Keratinocyte (primary cell): ENCODE data around the gene RFC2. TPM values are rescaled to one million over a fixed set of nuclear protein-coding genes. Genes with fewer than 3 reads are reported as not detected.

Experiments used
- DNase-seq: peaks from one replicate; pipeline ENCODE4 v3.0.0-alpha.2; 2011; ENCODE audit warnings: low read depth, missing footprints, low spot score
- FAIRE-seq: peaks from 2 replicates; lab custom pipeline; 2011; peaks lifted over from hg19 to GRCh38; lab: Jason Lieb, UNC
- H2AFZ ChIP-seq: 2 replicates; pipeline ENCODE4 v1.6.0; 2012; ENCODE audit warnings: low read length, control low read depth, inconsistent platforms; ENCODE audit not compliant: control insufficient read depth
- H3K27ac ChIP-seq: 2 replicates; pipeline ENCODE4 v1.5.1; 2011; ENCODE audit warnings: low read length; ENCODE audit not compliant: control insufficient read depth, insufficient read depth
- H3K27me3 ChIP-seq: 3 replicates; pipeline ENCODE4 v1.6.0; 2011; ENCODE audit warnings: low read length; ENCODE audit not compliant: control insufficient read depth, insufficient read depth; ENCODE audit errors: extremely low read depth
- H3K36me3 ChIP-seq, 2 experiments: 2 replicates in 1 of 2; 3 replicates in 1 of 2; pipeline ENCODE4 v1.5.1; 2011; ENCODE audit warnings: low read length in 2 of 2, mild to moderate bottlenecking in 1 of 2; ENCODE audit not compliant: control insufficient read depth in 2 of 2, insufficient read depth in 2 of 2; ENCODE audit errors: extremely low read depth in 1 of 2
- H3K4me1 ChIP-seq: 3 replicates; pipeline ENCODE4 v1.5.1; 2011; ENCODE audit warnings: low read length; ENCODE audit not compliant: control insufficient read depth, insufficient read depth; ENCODE audit errors: extremely low read depth
- H3K4me2 ChIP-seq: 3 replicates; pipeline ENCODE4 v1.6.0; 2011; ENCODE audit warnings: low read depth, low read length; ENCODE audit not compliant: control insufficient read depth, insufficient read depth; ENCODE audit errors: extremely low read depth
- H3K4me3 ChIP-seq, 3 experiments: fragments of 200-600 bp in 1 of 3; sonication (generic) in 1 of 3; 2 replicates in 2 of 3; 3 replicates in 1 of 3; pipeline ENCODE4 v1.5.1; 2011 to 2016; ENCODE audit warnings: low read length in 3 of 3, mild to moderate bottlenecking in 3 of 3, control low read depth in 2 of 3, inconsistent platforms in 1 of 3, low read depth in 1 of 3, mixed read lengths in 1 of 3, mixed run types in 1 of 3, moderate library complexity in 1 of 3; ENCODE audit not compliant: control insufficient read depth in 2 of 3, insufficient read depth in 2 of 3; ENCODE audit errors: extremely low read depth in 1 of 3
- H3K79me2 ChIP-seq: 2 replicates; pipeline ENCODE4 v1.6.0; 2012; ENCODE audit warnings: low read length; ENCODE audit not compliant: control insufficient read depth, insufficient read depth
- H3K9ac ChIP-seq: 3 replicates; pipeline ENCODE4 v1.6.0; 2011; ENCODE audit warnings: low read length; ENCODE audit not compliant: control insufficient read depth, insufficient read depth; ENCODE audit errors: extremely low read depth
- H3K9me1 ChIP-seq: 3 replicates; pipeline ENCODE4 v1.6.0; 2011; ENCODE audit warnings: low read length; ENCODE audit not compliant: control insufficient read depth, insufficient read depth; ENCODE audit errors: extremely low read depth
- H3K9me3 ChIP-seq: 2 replicates; pipeline ENCODE4 v1.5.1; 2012; ENCODE audit warnings: low read depth, low read length; ENCODE audit not compliant: control insufficient read depth
- H4K20me1 ChIP-seq: 3 replicates; pipeline ENCODE4 v1.6.0; 2011; ENCODE audit warnings: low read length; ENCODE audit not compliant: control insufficient read depth, insufficient read depth; ENCODE audit errors: extremely low read depth
- EZH2 ChIP-seq: IDR thresholded peaks from one replicate; pipeline ENCODE4 v1.6.1; 2012; ENCODE audit warnings: inconsistent platforms, mild to moderate bottlenecking, low read length, moderate library complexity
- dilution Hi-C: fragments of 300-500 bp; cut with MboI; formaldehyde crosslinking; loops from one replicate; pipeline ENCODE4 v1.7.0; 2020; ENCODE audit warnings: low sequenced_read_pairs; ENCODE audit not compliant: extremely low pct_ligation_motif_present
- polyA plus RNA-seq, 5 experiments: library from polyadenylated mRNA; depleted of rRNA in 3 of 5; stranded (reverse) in 3 of 5; stranded (forward) in 1 of 5; unstranded in 1 of 5; fragments of >200 nt; gene quantifications; 1 replicate in 1 of 5; 2 replicates in 3 of 5; 3 replicates in 1 of 5; pipeline versions ENCODE4 v1.2.1 to v1.2.3, GENCODE V29; 2011 to 2012; ENCODE audit warnings: missing spikeins in 2 of 5, low read depth in 1 of 5, low replicate concordance in 1 of 5
- TF ChIP-seq, protein P1 (sequence below), 3 experiments: IDR thresholded peaks in 1 of 3; conservative IDR thresholded peaks in 1 of 3; optimal IDR thresholded peaks in 1 of 3; 2 replicates in 2 of 3; 3 replicates in 1 of 3; pipeline versions ENCODE3 to v1.5.1; 2011; ENCODE audit warnings: low read length in 3 of 3, mild to moderate bottlenecking in 3 of 3, moderate library complexity in 2 of 3, control low read depth in 1 of 3, inconsistent platforms in 1 of 3; ENCODE audit not compliant: insufficient read depth in 2 of 3; ENCODE audit errors: extremely low read depth in 1 of 3

RFC2 gene
- polyA plus RNA-seq, 1 donor (not counting 4 experiments of a cell fraction or from before 2014, with no cell fraction given) = 24.7 TPM

DNA sequence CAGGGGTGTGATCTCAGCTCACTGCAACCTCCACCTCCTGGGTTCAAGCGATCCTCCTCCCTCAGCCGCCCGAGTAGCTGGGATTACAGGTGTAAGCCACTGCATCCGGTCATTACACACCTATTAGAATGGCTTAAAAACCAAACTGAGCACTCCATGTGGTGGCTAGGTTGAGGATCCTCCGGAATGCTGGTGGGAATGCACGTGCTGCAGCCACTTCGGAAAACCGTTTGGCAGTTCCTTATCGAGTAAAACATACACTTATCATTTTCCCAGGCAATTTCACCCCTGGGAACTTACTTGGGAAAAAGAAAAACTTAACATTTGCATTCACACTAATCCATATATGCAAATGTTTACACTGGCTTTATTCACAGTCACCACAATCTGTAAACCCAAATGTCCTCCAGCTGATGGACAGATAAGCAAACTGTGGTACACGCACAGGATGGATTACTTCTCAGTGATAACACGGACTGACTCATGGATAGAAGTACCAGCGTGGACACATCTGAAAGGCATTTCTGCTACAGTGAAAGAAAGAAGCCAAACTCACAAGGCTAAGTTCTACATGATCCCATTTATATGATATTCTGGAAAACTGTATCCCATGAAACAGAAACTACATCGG is 20.4 kb downstream of the RFC2 start:
- H2AFZ ChIP-seq = no peak overlapping the region
- no peaks in the 10 kb centered on the region for H3K9me3 ChIP-seq
- no peak overlapping the region for H3K4me3 ChIP-seq
- no peak for FAIRE-seq
- H3K4me2 ChIP-seq = no peak overlapping the region
- H3K9ac ChIP-seq = no peak overlapping the region
- H3K36me3 ChIP-seq = peaks cover 3 to 25% of the 10 kb centered on the region in 2 experiments
- dilution Hi-C loops = no loop called here
- no peak for TF ChIP-seq EZH2
- TF ChIP-seq, protein P1, sequence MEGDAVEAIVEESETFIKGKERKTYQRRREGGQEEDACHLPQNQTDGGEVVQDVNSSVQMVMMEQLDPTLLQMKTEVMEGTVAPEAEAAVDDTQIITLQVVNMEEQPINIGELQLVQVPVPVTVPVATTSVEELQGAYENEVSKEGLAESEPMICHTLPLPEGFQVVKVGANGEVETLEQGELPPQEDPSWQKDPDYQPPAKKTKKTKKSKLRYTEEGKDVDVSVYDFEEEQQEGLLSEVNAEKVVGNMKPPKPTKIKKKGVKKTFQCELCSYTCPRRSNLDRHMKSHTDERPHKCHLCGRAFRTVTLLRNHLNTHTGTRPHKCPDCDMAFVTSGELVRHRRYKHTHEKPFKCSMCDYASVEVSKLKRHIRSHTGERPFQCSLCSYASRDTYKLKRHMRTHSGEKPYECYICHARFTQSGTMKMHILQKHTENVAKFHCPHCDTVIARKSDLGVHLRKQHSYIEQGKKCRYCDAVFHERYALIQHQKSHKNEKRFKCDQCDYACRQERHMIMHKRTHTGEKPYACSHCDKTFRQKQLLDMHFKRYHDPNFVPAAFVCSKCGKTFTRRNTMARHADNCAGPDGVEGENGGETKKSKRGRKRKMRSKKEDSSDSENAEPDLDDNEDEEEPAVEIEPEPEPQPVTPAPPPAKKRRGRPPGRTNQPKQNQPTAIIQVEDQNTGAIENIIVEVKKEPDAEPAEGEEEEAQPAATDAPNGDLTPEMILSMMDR (optimal IDR thresholded peaks at IDR 0.05 in 1 of 3, IDR thresholded peaks at IDR 0.05 in 1 of 3, conservative IDR thresholded peaks at IDR 0.05 in 1 of 3; ENCODE audit: extremely low read depth in 1 of 3, insufficient read depth in 2 of 3, low read length in 3 of 3) = no peak
- no peak for DNase-seq
- H3K27me3 ChIP-seq = no peaks in the 10 kb centered on the region
- H3K27ac ChIP-seq = no peak overlapping the region
- no peaks in the 10 kb centered on the region for H4K20me1 ChIP-seq
- no peaks in the 10 kb centered on the region for H3K9me1 ChIP-seq
- H3K79me2 ChIP-seq = no peaks in the 10 kb centered on the region
- H3K4me1 ChIP-seq = no peaks in the 10 kb centered on the region

GRCh38 chr7:74231232-74231590 is 23.0 kb downstream of the RFC2 start:
- peaks cover 0 to 10% of the 10 kb centered on the region in 2 experiments for H3K36me3 ChIP-seq
- H3K9me3 ChIP-seq = no peaks in the 10 kb centered on the region
- FAIRE-seq (no peak), DNase-seq (no peak)
- no peak overlapping the region for H2AFZ ChIP-seq
- TF ChIP-seq, protein P1 (optimal IDR thresholded peaks at IDR 0.05 in 1 of 3, IDR thresholded peaks at IDR 0.05 in 1 of 3, conservative IDR thresholded peaks at IDR 0.05 in 1 of 3; ENCODE audit: extremely low read depth in 1 of 3, insufficient read depth in 2 of 3, low read length in 3 of 3) = no peak
- no peak for TF ChIP-seq EZH2
- H3K79me2 ChIP-seq = no peaks in the 10 kb centered on the region
- no peak overlapping the region for H3K9ac ChIP-seq
- H4K20me1 ChIP-seq = no peaks in the 10 kb centered on the region
- H3K4me3 ChIP-seq = no peak overlapping the region
- H3K9me1 ChIP-seq = no peaks in the 10 kb centered on the region
- no peaks in the 10 kb centered on the region for H3K27me3 ChIP-seq
- no peak overlapping the region for H3K4me2 ChIP-seq
- no peaks in the 10 kb centered on the region for H3K4me1 ChIP-seq
- dilution Hi-C loops = no loop called here
- no peak overlapping the region for H3K27ac ChIP-seq
